K562 (cell line): ENCODE data around the gene NCAPG2. TPM values are rescaled to one million over a fixed set of nuclear protein-coding genes. Genes with fewer than 3 reads are reported as not detected.

Source experiments
- ATAC-seq: fragments of 200-7000 bp; cut with Tn5 transposase; 3 replicates; pipeline ENCODE4 v1.9.1; 2020; ENCODE audit warnings: moderate library complexity
- BruUV-seq: library from RNA; stranded (reverse); fragments of 400-500 nt; replicated peaks from 2 replicates; lab custom pipeline; 2021; lab: Mats Ljungman, UMichigan
- CTCF ChIA-PET: fragments of 300-600 bp; formaldehyde crosslinking; extraction: SDS; loops from one replicate; lab custom pipeline; 2021; ENCODE audit warnings: low intra/inter-chr PET ratio; lab: Yijun Ruan, JAX
- POLR2A ChIA-PET: fragments of 300-600, 350-650 bp; sonication (Branson Sonifier 250); formaldehyde crosslinking; extraction: SDS; loops from one replicate; lab custom pipeline; 2021; ENCODE audit warnings: antibody characterized with exemption, inconsistent platforms; lab: Yijun Ruan, JAX
- DNase-seq, 4 experiments: peaks; one replicate each; pipeline versions ENCODE4 v3.0.0 to v3.0.0-alpha.2; 2011 to 2018; ENCODE audit warnings: low spot score in 3 of 4, mixed read lengths in 3 of 4; ENCODE audit errors: extremely low read depth in 1 of 4
- FAIRE-seq: peaks from 2 replicates; lab custom pipeline; 2011; peaks lifted over from hg19 to GRCh38; lab: Jason Lieb, UNC
- H2AFZ ChIP-seq: 2 replicates; pipeline ENCODE4 v1.6.0; 2011; ENCODE audit warnings: low read depth, low read length, control low read depth, inconsistent platforms
- H3K27ac ChIP-seq: fragments of 200-600 bp; 3 replicates; pipeline ENCODE4 v1.8.0; 2011; ENCODE audit warnings: low read depth, mild to moderate bottlenecking, control low read depth, inconsistent platforms, low read length, moderate library complexity, mixed read lengths; ENCODE audit errors: extremely low read depth
- H3K27me3 ChIP-seq, 2 experiments: fragments of 300-600 bp in 1 of 2; 2 replicates in 1 of 2; 3 replicates in 1 of 2; pipeline versions ENCODE4 v1.6.0 to v1.8.0; 2011; ENCODE audit warnings: inconsistent platforms in 2 of 2, low read length in 2 of 2, mild to moderate bottlenecking in 1 of 2, mixed read lengths in 1 of 2, moderate library complexity in 1 of 2; ENCODE audit not compliant: control insufficient read depth in 2 of 2, insufficient read depth in 2 of 2
- H3K36me3 ChIP-seq: fragments of 300-600 bp; 3 replicates; pipeline ENCODE4 v1.8.0; 2011; ENCODE audit warnings: mild to moderate bottlenecking, low read length, inconsistent platforms; ENCODE audit not compliant: control insufficient read depth, insufficient read depth
- H3K4me1 ChIP-seq, 2 experiments: fragments of 200-600 bp in 1 of 2; replicated peaks in 1 of 2; 2 replicates in 1 of 2; 3 replicates in 1 of 2; pipeline versions ENCODE4 v1.5.1 to v1.8.0; 2011; ENCODE audit warnings: inconsistent platforms in 2 of 2, low read length in 2 of 2, mild to moderate bottlenecking in 1 of 2, mixed read lengths in 1 of 2, moderate library complexity in 1 of 2; ENCODE audit not compliant: control insufficient read depth in 2 of 2, insufficient read depth in 2 of 2
- H3K4me2 ChIP-seq: 2 replicates; pipeline ENCODE4 v1.6.1; 2011; ENCODE audit warnings: low read length, control low read depth, inconsistent platforms, mixed read lengths; ENCODE audit not compliant: insufficient read depth
- H3K4me3 ChIP-seq: fragments of 200-600 bp; sonication (generic), shearing (Covaris generic); 2 replicates; pipeline ENCODE4 v1.5.1; 2016; ENCODE audit warnings: control low read depth, inconsistent platforms
- H3K79me2 ChIP-seq: fragments of 200-600 bp; 3 replicates; pipeline ENCODE4 v1.8.0; 2011; ENCODE audit warnings: low read length, inconsistent platforms; ENCODE audit not compliant: control insufficient read depth, insufficient read depth
- H3K9ac ChIP-seq, 2 experiments: 2 replicates each; pipeline versions ENCODE4 v1.6.0 to v1.6.1; 2011; ENCODE audit warnings: low read depth in 2 of 2, low read length in 2 of 2, control low read depth in 1 of 2, inconsistent platforms in 1 of 2, mild to moderate bottlenecking in 1 of 2, mixed read lengths in 1 of 2; ENCODE audit not compliant: insufficient read depth in 1 of 2
- H3K9me1 ChIP-seq: one replicate; pipeline ENCODE4 v1.6.0; 2011; ENCODE audit warnings: inconsistent platforms, mild to moderate bottlenecking, low read length, moderate library complexity; ENCODE audit not compliant: control insufficient read depth, insufficient read depth
- H3K9me3 ChIP-seq: replicated peaks from 2 replicates; pipeline ENCODE4 v1.5.1; 2011; ENCODE audit warnings: low read depth, low read length, inconsistent platforms; ENCODE audit not compliant: control insufficient read depth, insufficient read depth
- H4K20me1 ChIP-seq: replicated peaks from 2 replicates; pipeline ENCODE4 v1.6.1; 2011; ENCODE audit warnings: low read length, inconsistent platforms, mixed read lengths; ENCODE audit not compliant: control insufficient read depth, insufficient read depth
- ARID3B ChIP-seq: fragments of 250-450 bp; sonication (Bioruptor Pico); IDR thresholded peaks from 2 replicates; pipeline ENCODE4 v1.4.0; 2020; ENCODE audit warnings: borderline replicate concordance
- GTF3C2 ChIP-seq: IDR thresholded peaks from 3 replicates; pipeline ENCODE4 v1.6.1; 2011; ENCODE audit warnings: borderline replicate concordance, mild to moderate bottlenecking, moderate library complexity; ENCODE audit not compliant: insufficient read length; ENCODE audit errors: extremely low read depth
- HMBOX1 ChIP-seq: sonication (generic); IDR thresholded peaks from 2 replicates; pipeline ENCODE4 v1.6.1; 2016
- KAT7 ChIP-seq: sonication (generic); formaldehyde crosslinking; IDR thresholded peaks from 2 replicates; pipeline ENCODE4 v1.8.0; 2022; ENCODE audit warnings: missing genetic modification reagents, mild to moderate bottlenecking, borderline replicate concordance
- PHF20 ChIP-seq: fragments of 450-650 bp; IDR thresholded peaks from 2 replicates; pipeline ENCODE4 v1.6.1; 2018; ENCODE audit not compliant: partially characterized antibody
- POLR3G ChIP-seq: IDR thresholded peaks from 2 replicates; pipeline ENCODE4 v1.6.1; 2011; ENCODE audit not compliant: insufficient read length, insufficient replicate concordance; ENCODE audit errors: extremely low read depth
- RBFOX2 ChIP-seq: fragments of 200-400 bp; formaldehyde crosslinking; IDR thresholded peaks from 2 replicates; pipeline ENCODE4 v1.6.1; 2017; ENCODE audit warnings: low read depth, mild to moderate bottlenecking, low read length, moderate library complexity
- ZNF717 ChIP-seq: fragments of 250-450 bp; sonication (Bioruptor Pico); IDR thresholded peaks from 2 replicates; pipeline ENCODE4 v1.5.0; 2021
- WGBS: fragments of 100-300 bp; shearing (Covaris generic); methylation state at CpG from one replicate; pipeline ENCODE4 v1.1.6; 2016; ENCODE audit warnings: low coverage, mixed read lengths; ENCODE audit not compliant: insufficient coverage; ENCODE audit errors: missing lambda C conversion rate; 5-methylcytosine and 5-hydroxymethylcytosine counted together
- in situ Hi-C: fragments of 300-500 bp; cut with MboI; formaldehyde crosslinking; loops from 4 replicates; pipeline ENCODE4 v1.15.0; 2018; ENCODE audit warnings: inconsistent platforms, mixed read lengths
- intact Hi-C: fragments of 100-400 bp; cut with micrococcal nuclease; formaldehyde crosslinking; loops from 2 replicates; pipeline ENCODE4 v1.14.2; 2022
- polyA plus RNA-seq, 8 experiments: library from polyadenylated mRNA; depleted of rRNA in 4 of 8; stranded (reverse) in 5 of 8; unstranded in 3 of 8; fragments of >200 nt; fragmentation: Nextera tagmentation in 2 of 8; fragmentation: Illumina TruSeq in 1 of 8; extraction: Ambion mirVana in 2 of 8; extraction: Trizol in 1 of 8; gene quantifications; 2 replicates each; pipeline versions ENCODE4 v1.2.1 to v1.2.3, GENCODE V29; 2011 to 2014; ENCODE audit warnings: inconsistent platforms in 1 of 8, missing spikeins in 1 of 8
- total RNA-seq, 7 experiments: library from RNA; depleted of rRNA in 6 of 7; stranded (reverse); fragments of >200 nt in 6 of 7; fragmentation: Illumina TruSeq in 2 of 7; extraction: Trizol in 2 of 7; gene quantifications; 2 replicates each; pipeline versions ENCODE4 v1.2.1 to v1.2.3, GENCODE V29; 2011 to 2021; ENCODE audit warnings: low replicate concordance in 1 of 7

NCAPG2 gene
- total and polyA plus RNA-seq, 9 of the 15 experiments (the other 6 are each of a cell fraction or from before 2014, with no cell fraction given) = 21.5 to 127 (median 86.1) TPM

GRCh38 chr7:158695056-158695455 lies 9.5 kb downstream of the NCAPG2 start:
- intact Hi-C loops = no loop called here
- 0 out of 2 replicates have a peak, but pooled peaks cover 3% of the 10 kb centered on the region for H4K20me1 ChIP-seq
- peaks cover 93% of the 10 kb centered on the region for H3K36me3 ChIP-seq
- H3K9me1 ChIP-seq = peaks cover 4% of the 10 kb centered on the region
- DNase-seq = no peak
- no TSS peak for BruUV-seq
- no peak for FAIRE-seq
- ATAC-seq = no peak; the same call in 2 of the 3 replicates
- in situ Hi-C loops = loop anchor here (10.0 kb wide), 1 partner anchor 280 kb away; no protein-coding TSS in a partner anchor
- H3K27ac ChIP-seq = no peak overlapping the region
- peaks cover 60% of the 10 kb centered on the region for H3K79me2 ChIP-seq
- H2AFZ ChIP-seq = no peak overlapping the region
- POLR2A ChIA-PET = interaction anchor here (0.5 to 2.7 kb wide), 9 partner anchors 8 to 297 kb away, joined by 3 to 17 read pairs (median 3); partner anchors contain the start of gene NCAPG2
- peak; percentile 31; the same call in 1 of the 2 replicates for TF ChIP-seq HMBOX1
- TF ChIP-seq POLR3G = no peak
- TF ChIP-seq, all 486 proteins: peak for 1
- H3K27me3 ChIP-seq = no peaks in the 10 kb centered on the region
- H3K4me2 ChIP-seq = no peak overlapping the region
- H3K4me3 ChIP-seq = no peak overlapping the region
- CTCF ChIA-PET = interaction anchor here (1.1 kb wide), 1 partner anchor 335 kb away, joined by 3 read pairs; no protein-coding TSS in a partner anchor
- peaks cover 0 to 3% of the 10 kb centered on the region in 2 experiments; a peak in 1 of 5 replicates for H3K4me1 ChIP-seq
- no peak overlapping the region for H3K9ac ChIP-seq
- WGBS = 62% methylated on average over 3 of the region's 3 CpGs
- H3K9me3 ChIP-seq = no peaks in the 10 kb centered on the region

GRCh38 chr7:158694650-158695049 lies 10.0 kb downstream of the NCAPG2 start:
- 66% methylated on average over 6 of the region's 6 CpGs for WGBS
- ATAC-seq = peak; percentile 15
- H3K36me3 ChIP-seq = peaks cover 94% of the 10 kb centered on the region
- peaks cover 56% of the 10 kb centered on the region for H3K79me2 ChIP-seq
- H3K27ac ChIP-seq = no peak overlapping the region
- in situ Hi-C loops (loop anchor here (10.0 kb wide), 1 partner anchor 280 kb away; no protein-coding TSS in a partner anchor), intact Hi-C loops (no loop called here)
- ChIA-PET POLR2A (interaction anchor here (0.6 to 2.7 kb wide), 7 partner anchors 8 to 298 kb away, joined by 3 to 17 read pairs (median 3); partner anchors contain the start of gene NCAPG2), CTCF (interaction anchor here (1.1 kb wide), 1 partner anchor 335 kb away, joined by 3 read pairs; no protein-coding TSS in a partner anchor)
- H3K9me3 ChIP-seq = no peaks in the 10 kb centered on the region
- H3K4me1 ChIP-seq = peaks cover 0 to 3% of the 10 kb centered on the region in 2 experiments; a peak in 1 of 5 replicates
- no peak overlapping the region for H3K4me3 ChIP-seq
- FAIRE-seq = no peak
- H3K4me2 ChIP-seq = no peak overlapping the region
- no TSS peak for BruUV-seq
- DNase-seq = no peak
- H4K20me1 ChIP-seq = 0 out of 2 replicates have a peak, but pooled peaks cover 3% of the 10 kb centered on the region
- peaks cover 4% of the 10 kb centered on the region for H3K9me1 ChIP-seq
- no peak overlapping the region for H2AFZ ChIP-seq
- H3K9ac ChIP-seq = no peak overlapping the region
- no peaks in the 10 kb centered on the region for H3K27me3 ChIP-seq
- TF ChIP-seq ZNF717 (CRISPR knock-in tag) (no peak), KAT7 (CRISPR knock-in tag) (no peak), ARID3B (CRISPR knock-in tag) (no peak), PHF20 (no peak), GTF3C2 (no peak), RBFOX2 (peak; percentile 38; the same call in 1 of the 2 replicates)
